ENCODE measurements around the gene ABLIM3.
A peak's percentile ranks its signal among the peaks of the same experiment; 100 is the strongest.

- TF ChIP-seq, protein P1, sequence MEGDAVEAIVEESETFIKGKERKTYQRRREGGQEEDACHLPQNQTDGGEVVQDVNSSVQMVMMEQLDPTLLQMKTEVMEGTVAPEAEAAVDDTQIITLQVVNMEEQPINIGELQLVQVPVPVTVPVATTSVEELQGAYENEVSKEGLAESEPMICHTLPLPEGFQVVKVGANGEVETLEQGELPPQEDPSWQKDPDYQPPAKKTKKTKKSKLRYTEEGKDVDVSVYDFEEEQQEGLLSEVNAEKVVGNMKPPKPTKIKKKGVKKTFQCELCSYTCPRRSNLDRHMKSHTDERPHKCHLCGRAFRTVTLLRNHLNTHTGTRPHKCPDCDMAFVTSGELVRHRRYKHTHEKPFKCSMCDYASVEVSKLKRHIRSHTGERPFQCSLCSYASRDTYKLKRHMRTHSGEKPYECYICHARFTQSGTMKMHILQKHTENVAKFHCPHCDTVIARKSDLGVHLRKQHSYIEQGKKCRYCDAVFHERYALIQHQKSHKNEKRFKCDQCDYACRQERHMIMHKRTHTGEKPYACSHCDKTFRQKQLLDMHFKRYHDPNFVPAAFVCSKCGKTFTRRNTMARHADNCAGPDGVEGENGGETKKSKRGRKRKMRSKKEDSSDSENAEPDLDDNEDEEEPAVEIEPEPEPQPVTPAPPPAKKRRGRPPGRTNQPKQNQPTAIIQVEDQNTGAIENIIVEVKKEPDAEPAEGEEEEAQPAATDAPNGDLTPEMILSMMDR (IDR thresholded peaks at IDR 0.05): peak; percentile 70
- TF ChIP-seq, protein P2, sequence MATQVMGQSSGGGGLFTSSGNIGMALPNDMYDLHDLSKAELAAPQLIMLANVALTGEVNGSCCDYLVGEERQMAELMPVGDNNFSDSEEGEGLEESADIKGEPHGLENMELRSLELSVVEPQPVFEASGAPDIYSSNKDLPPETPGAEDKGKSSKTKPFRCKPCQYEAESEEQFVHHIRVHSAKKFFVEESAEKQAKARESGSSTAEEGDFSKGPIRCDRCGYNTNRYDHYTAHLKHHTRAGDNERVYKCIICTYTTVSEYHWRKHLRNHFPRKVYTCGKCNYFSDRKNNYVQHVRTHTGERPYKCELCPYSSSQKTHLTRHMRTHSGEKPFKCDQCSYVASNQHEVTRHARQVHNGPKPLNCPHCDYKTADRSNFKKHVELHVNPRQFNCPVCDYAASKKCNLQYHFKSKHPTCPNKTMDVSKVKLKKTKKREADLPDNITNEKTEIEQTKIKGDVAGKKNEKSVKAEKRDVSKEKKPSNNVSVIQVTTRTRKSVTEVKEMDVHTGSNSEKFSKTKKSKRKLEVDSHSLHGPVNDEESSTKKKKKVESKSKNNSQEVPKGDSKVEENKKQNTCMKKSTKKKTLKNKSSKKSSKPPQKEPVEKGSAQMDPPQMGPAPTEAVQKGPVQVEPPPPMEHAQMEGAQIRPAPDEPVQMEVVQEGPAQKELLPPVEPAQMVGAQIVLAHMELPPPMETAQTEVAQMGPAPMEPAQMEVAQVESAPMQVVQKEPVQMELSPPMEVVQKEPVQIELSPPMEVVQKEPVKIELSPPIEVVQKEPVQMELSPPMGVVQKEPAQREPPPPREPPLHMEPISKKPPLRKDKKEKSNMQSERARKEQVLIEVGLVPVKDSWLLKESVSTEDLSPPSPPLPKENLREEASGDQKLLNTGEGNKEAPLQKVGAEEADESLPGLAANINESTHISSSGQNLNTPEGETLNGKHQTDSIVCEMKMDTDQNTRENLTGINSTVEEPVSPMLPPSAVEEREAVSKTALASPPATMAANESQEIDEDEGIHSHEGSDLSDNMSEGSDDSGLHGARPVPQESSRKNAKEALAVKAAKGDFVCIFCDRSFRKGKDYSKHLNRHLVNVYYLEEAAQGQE (IDR thresholded peaks at IDR 0.05; ENCODE audit: insufficient read depth in 1 of 2, low read depth in 2 of 2, low read length in 1 of 2): no peak
- TF ChIP-seq SIN3A (IDR thresholded peaks at IDR 0.05; ENCODE audit: borderline replicate concordance, insufficient read depth, low read depth, low read length): no peak
Measured at GRCh38 chr5:149265597-149265996, 124.3 kb downstream of the ABLIM3 start.

Measured in Panc1 (cell line).